HG02938 (cell line): ENCODE measurements around the gene LTBP3.

ENCODE experiments used
- ATAC-seq: cut with Tn5 transposase; IDR thresholded peaks from one replicate; pipeline ENCODE4 v1.9.1; 2021; ENCODE audit warnings: mild to moderate bottlenecking, moderate library complexity; ENCODE audit not compliant: unreplicated experiment

LTBP3 gene

DNA sequence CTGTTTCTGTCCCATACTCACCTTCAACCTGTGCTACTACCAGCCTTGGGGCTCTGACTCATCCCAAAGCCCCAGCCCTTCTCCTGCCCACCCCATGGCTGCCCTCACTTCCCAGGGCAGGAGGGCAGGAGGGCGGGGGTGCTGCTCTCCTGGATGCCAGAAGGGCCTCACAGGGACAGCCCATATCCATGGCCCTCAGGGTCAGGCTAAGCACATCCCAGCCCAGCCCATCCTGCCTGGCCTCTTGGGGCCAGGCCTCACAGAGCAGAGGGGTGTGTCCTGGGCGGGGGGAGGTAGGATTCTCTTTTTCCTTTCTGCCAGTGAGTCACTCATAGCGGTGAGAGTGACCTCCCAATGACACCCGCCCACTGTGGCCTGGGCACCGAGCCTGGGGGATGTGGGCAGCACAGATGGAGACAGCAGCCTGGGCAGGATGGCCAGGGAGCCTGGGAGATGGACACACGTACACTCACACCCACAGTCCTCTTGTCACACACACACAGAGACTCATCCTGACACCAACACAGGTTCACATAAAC is 2.4 kb downstream of the LTBP3 start:
- no peak for ATAC-seq

- no peak for ATAC-seq
These were observed 3.2 kb downstream of the LTBP3 start for GRCh38 chr11:65554842-65555430.

GRCh38 chr11:65554057-65554818 is 3.9 kb downstream of the LTBP3 start:
- ATAC-seq: no peak

DNA sequence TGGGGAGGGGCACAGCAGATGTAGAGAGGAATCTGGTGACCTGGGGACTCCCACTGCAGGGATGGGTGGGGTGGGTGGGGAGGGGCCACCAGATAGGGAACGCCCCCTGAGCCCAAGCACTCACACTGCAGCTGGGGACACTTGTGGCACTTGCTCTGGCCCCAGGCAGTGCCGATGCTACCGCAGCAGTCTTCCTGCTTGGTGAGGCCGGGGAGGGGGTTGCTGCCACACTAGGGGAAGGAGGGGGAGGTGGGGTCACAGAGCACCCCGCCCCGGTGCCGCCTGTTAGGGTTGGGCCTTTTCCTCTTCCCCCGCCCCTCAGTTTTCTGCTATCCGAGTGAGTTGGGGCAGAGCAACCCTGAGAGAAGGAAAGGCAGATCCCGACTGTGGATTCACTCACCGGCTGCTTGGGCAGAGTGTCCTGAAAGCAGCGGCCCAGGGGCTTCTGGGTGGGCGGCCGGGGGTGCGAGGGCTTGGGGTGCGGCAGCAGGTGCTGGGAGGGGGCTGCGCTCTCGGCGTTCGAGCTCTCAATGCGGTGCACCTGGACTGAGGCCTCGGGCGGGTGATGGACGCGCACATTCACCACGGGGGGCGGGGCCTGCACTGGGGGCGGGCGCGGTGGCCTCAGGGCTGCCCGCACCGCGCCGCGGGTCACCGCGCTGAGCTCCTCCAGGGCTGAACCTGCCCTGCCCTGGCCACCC is 4.7 kb downstream of the LTBP3 start:
- ATAC-seq: no peak

GRCh38 chr11:65552388-65552951 is 5.7 kb downstream of the LTBP3 start:
- ATAC-seq: no peak

DNA sequence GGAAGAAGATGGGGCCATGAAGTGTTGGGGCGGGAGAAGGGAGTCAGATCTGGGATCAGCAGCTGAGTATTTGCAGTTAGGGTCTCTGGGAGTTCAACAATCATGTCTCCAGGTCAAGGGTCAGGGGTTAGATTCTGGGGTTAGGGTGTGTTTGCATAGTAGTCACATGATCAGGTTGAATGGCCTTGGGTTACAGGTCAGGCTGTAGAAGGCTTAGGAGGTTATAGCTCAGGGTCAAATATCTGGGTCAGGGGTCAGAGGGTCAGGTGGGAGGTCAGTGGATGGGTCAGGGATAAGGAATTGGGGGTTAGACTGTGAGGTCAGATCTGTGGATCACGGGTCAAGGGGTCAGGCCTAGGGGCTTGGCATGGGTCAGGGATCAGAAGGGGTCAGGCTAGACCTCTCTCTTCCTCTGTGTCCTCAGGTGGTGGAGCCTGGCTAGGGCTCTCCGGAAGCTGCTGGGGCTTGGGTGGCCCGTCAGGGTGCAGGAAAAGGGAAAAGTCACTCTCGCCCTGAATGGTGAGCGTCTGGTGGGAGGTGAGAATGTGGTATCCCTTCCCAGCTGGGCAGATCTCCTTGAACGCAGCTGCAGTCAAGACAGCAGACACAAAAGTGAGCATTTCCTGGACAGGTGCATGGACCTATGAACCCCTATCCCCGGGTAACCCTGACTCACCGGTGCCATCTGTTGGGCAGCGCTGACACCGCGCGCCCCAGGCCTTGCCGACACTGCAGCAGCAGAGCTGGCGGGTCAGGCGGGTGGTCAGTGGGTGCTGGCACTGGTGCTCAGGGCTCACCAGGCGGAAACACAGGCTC is 6.4 kb downstream of the LTBP3 start:
- ATAC-seq: no peak

DNA sequence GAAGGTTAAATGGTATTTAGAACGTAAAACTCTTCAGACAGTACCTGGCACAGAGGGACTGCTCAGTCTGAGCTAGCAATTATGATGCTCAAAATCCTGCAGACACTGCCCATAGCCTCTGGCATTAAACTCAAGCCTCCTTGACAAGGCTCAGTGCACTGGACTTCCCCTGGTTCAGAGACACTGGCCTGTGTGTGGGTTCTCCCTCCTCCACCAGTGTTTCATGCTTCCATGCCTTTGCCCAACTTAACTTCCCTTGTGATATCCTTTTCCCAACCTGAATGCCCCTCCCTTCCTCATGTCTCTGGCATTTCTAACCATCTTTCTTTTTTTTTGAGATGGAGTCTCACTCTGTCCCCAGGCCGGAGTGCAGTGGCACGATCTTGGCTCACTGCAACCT is 9.1 kb downstream of the LTBP3 start:
- ATAC-seq: no peak

GRCh38 chr11:65548395-65548794 is 9.8 kb downstream of the LTBP3 start:
- no peak for ATAC-seq

- ATAC-seq: no peak
These were observed 10.6 kb downstream of the LTBP3 start for GRCh38 chr11:65547446-65548125.

DNA sequence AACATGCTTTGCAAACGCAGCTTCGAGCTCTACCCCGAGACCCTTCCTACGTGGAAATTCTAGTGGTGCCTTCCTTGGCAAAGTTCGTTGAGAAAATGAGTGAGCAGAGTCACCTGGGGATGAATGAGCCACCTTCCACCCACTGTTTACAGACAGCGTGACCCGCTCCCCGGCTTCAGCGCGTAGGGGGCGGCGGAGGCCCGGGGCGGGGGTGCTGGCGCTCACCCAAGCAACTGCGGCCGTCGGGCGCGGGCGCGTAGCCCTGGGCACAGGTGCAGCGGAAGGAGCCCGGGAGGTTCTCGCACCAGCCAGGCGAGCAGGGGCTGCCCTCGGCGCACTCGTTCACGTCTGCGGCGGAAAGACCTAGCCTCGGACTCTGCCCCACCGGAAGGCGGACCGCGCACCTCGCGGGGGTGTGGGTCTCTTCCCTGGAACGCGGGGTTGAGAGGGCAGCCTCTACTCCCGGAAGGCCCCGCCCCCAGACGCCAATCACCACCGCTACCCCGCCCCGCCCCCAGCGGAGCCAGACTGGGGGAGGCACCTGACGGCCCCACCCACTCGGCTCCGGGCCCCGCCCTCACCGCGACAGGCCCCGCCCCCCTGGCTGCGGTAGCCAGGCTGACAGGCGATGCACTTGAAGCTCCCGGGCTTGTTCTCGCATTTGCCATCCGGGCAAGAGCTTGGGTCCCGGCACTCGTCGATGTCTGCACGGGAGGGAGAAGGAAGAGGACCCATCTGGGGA is 11.8 kb downstream of the LTBP3 start:
- peak; percentile 50 for ATAC-seq

GRCh38 chr11:65545853-65546216 is 12.3 kb downstream of the LTBP3 start:
- no peak for ATAC-seq

GRCh38 chr11:65542738-65543390 is 15.3 kb downstream of the LTBP3 start:
- no peak for ATAC-seq

GRCh38 chr11:65541093-65541982 is 16.8 kb downstream of the LTBP3 start:
- ATAC-seq: no peak

- ATAC-seq: peak; percentile 61
These were observed 17.7 kb downstream of the LTBP3 start for GRCh38 chr11:65540290-65541092.

- peak; percentile 38 for ATAC-seq
These were observed 18.3 kb downstream of the LTBP3 start for GRCh38 chr11:65539744-65540289.

DNA sequence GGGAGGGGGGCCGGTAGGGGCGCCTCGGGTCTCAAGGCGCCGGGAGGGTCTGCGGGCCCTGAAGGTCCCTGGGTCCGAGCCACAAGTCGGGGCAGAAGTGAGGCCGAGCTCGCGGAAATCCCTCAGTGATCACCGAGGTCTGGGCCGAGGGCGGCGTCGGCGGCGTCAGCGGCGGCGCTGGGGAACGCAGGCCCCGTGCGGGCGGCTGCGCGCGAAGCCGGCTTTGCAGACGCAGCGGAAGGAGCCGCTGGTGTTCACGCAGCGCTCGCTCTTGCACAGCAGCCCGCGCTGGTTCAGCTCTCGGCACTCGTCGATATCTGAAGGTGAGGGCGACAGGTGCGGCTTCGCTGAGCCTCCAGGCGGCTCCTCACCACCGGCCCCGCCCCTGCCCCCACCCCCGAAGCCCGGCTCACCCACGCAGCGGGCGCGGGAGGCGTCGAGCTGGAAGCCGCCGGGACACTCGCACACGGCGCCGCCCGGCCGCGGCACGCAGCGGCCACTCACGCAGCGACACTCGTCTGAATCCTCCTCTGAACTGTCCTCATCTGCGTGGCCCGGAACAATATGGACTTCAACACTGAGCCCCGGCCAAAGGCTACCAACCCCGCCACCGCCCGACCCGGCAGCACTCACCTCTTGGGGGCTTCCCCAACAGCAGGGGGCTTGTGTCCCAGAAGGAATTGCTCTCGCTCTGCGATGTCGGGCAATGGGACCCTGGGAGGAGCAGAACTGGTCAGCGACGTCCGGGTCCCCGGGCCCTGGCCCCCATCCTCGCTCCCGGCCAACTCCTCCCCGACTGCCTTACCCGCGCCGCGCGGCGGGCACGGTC is 19.0 kb downstream of the LTBP3 start:
- no peak for ATAC-seq
